Measurements from ENCODE around the gene MRPL12. TPM values are rescaled to one million over a fixed set of nuclear protein-coding genes. Genes with fewer than 3 reads are reported as not detected.

The MRPL12 gene
- total RNA-seq, 3 donors from 2014 or later (not counting 1 experiment from before 2014, with no cell fraction given), result 16.3 to 24.4 (median 17.5) TPM

DNA sequence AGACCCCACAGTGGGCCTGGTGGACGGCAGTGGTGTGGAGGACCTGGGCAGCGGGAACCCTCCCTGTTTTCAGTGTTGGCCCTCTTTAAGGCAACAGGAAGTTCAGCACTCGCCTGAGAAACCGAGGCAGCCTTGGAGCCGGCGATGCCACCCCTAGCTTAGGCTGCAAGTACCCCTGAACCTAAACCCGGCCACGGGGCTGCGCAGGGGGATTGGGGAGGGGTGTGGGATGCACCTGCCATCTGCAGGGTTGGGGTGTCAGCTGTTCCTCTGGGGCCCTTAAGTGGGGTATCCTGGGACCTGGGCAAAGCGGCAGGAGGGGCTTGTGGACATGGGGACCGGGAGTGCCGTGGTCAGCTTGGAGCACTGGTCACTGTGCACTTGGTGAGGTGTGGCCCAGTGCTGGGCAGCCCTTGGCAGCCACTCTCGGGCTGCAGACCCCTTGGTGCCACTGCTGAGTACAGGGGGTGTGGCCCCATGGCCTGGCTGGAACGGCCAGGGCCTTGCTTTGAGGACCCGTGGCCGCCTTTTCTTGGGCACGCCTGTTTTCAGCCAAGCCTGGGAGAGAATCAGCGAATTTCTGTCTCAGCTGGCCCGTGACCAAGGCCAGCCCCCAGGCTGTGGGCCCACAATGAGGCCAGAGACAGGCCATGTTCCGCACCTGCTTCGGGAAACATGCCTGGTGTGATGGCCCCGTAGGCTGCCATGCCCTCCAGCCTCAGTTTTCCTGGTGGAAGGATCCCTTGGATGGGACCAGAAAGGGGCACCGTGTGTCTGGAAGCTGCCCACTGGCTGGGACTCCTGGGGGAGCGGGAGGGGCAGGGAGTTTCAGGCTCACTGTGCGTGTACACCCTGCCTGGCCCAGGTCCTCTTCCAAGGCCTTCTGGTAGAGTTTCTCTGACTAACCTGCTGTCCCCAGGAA lies 4.8 kb downstream of the MRPL12 start:
- Mint-ChIP-seq H3K27ac (no peak overlapping the region), H3K9me3 (no peaks in the 10 kb centered on the region), H3K4me3 (no peak overlapping the region), H3K4me1 (peaks cover 11 to 21% of the 10 kb centered on the region in 2 donors), H3K27me3 (ENCODE audit: low read depth in 2 of 2) (no peaks in the 10 kb centered on the region), H3K36me3 (no peaks in the 10 kb centered on the region)
- Histone ChIP-seq H3K4me1 (ENCODE audit: control insufficient read depth, insufficient read depth, low read length) (peaks cover 39% of the 10 kb centered on the region), H3K27me3 (ENCODE audit: control insufficient read depth, insufficient read depth, low read length) (no peaks in the 10 kb centered on the region), H3K36me3 (ENCODE audit: control insufficient read depth, insufficient read depth, low read length) (peaks cover 12% of the 10 kb centered on the region), H3K4me3 (ENCODE audit: low read length) (no peak overlapping the region), H3K27ac (ENCODE audit: low read length) (no peak overlapping the region), H3K9me3 (ENCODE audit: control insufficient read depth, insufficient read depth, low read length) (no peaks in the 10 kb centered on the region)
- DNase-seq (no peak), ATAC-seq (no peak)
- intact Hi-C loops (cut with micrococcal nuclease), result no loop called here
- WGBS (ENCODE audit: insufficient coverage), result 93% methylated on average over 25 of the region's 25 CpGs
- TF ChIP-seq, protein P1, sequence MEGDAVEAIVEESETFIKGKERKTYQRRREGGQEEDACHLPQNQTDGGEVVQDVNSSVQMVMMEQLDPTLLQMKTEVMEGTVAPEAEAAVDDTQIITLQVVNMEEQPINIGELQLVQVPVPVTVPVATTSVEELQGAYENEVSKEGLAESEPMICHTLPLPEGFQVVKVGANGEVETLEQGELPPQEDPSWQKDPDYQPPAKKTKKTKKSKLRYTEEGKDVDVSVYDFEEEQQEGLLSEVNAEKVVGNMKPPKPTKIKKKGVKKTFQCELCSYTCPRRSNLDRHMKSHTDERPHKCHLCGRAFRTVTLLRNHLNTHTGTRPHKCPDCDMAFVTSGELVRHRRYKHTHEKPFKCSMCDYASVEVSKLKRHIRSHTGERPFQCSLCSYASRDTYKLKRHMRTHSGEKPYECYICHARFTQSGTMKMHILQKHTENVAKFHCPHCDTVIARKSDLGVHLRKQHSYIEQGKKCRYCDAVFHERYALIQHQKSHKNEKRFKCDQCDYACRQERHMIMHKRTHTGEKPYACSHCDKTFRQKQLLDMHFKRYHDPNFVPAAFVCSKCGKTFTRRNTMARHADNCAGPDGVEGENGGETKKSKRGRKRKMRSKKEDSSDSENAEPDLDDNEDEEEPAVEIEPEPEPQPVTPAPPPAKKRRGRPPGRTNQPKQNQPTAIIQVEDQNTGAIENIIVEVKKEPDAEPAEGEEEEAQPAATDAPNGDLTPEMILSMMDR (IDR thresholded peaks at IDR 0.05), result no peak

DNA sequence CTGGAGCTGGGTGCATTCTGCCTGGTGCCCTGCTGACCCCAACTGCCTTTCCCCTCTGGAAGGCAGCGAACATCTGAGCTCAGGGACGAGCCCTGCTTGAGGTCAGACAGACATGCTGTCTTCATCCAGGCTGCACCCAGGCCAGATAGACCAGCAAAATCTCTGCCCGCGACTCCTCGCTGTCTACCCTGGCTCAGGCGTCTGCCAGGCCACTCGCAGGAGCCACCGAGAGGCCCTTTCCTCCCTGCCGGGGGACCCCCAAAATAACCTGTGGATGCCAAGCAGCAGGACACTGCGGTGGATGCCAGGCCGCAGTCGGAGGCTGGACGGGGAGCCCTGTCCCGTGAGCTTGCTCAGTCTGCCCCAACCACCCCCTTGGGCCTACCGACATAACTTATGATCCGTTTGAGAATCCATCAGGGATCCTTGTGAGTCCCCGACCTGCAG lies 5.6 kb downstream of the MRPL12 start:
- DNase-seq (no peak), ATAC-seq (no peak)
- Mint-ChIP-seq H3K27ac (no peak overlapping the region), H3K4me1 (peaks cover 14 to 26% of the 10 kb centered on the region in 2 donors), H3K9me3 (no peaks in the 10 kb centered on the region), H3K36me3 (no peaks in the 10 kb centered on the region), H3K4me3 (no peak overlapping the region), H3K27me3 (ENCODE audit: low read depth in 2 of 2) (no peaks in the 10 kb centered on the region)
- TF ChIP-seq, protein P1 (IDR thresholded peaks at IDR 0.05), result no peak
- Histone ChIP-seq H3K9me3 (ENCODE audit: control insufficient read depth, insufficient read depth, low read length) (no peaks in the 10 kb centered on the region), H3K27me3 (ENCODE audit: control insufficient read depth, insufficient read depth, low read length) (no peaks in the 10 kb centered on the region), H3K4me3 (ENCODE audit: low read length) (no peak overlapping the region), H3K27ac (ENCODE audit: low read length) (no peak overlapping the region), H3K36me3 (ENCODE audit: control insufficient read depth, insufficient read depth, low read length) (peaks cover 12% of the 10 kb centered on the region), H3K4me1 (ENCODE audit: control insufficient read depth, insufficient read depth, low read length) (peaks cover 39% of the 10 kb centered on the region)
- 96% methylated on average over 17 of the region's 17 CpGs for WGBS (ENCODE audit: insufficient coverage)
- intact Hi-C loops (cut with micrococcal nuclease), result no loop called here

DNA sequence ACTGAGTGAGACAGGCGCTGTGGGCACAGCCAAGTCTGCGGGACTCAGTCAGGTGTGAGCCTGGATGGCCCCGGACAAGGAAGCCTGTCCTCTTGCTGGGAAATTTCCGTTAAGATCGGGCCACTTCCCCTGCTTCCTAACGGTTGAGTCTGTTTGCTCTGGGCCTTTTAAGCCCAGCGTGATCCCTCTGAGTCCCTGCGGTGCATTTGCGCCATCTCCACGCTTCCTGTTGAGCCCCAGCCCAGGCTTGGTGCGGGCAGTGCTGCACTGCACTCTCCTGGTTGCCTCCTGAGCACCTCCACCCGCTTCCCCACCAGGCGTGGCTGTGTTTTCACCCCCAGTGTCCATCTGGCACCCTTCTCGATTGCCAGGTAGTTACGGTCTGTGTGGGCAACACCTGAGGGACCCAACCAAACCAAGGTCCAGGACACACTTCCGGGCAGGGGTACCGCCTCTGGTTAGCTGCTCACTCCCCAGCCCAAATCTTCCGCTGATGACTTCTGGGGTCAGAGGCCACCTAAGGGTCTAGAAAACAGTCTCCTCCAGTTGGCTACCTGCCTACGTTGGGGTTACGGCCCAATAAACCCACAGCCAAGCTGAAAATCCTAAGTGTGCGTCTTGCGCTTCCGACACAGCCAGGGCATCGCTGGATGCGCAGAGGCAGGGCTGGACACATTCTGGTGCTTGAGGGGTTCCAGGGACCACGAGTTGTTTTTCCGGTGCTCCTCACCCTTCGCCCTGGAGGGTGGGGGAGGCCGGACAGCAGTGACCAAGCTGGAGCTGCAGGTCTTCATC lies 7.5 kb downstream of the MRPL12 start:
- intact Hi-C loops (cut with micrococcal nuclease), result no loop called here
- peak overlapping the region; percentile 21 to 72 for H3K27ac Mint-ChIP-seq
- Histone ChIP-seq H3K4me1 (ENCODE audit: control insufficient read depth, insufficient read depth, low read length) (peaks cover 32% of the 10 kb centered on the region), H3K27me3 (ENCODE audit: control insufficient read depth, insufficient read depth, low read length) (no peaks in the 10 kb centered on the region), H3K4me3 (ENCODE audit: low read length) (no peak overlapping the region), H3K9me3 (ENCODE audit: control insufficient read depth, insufficient read depth, low read length) (no peaks in the 10 kb centered on the region), H3K36me3 (ENCODE audit: control insufficient read depth, insufficient read depth, low read length) (peaks cover 8% of the 10 kb centered on the region), H3K27ac (ENCODE audit: low read length) (peak overlapping the region; percentile 1)
- TF ChIP-seq, protein P1 (IDR thresholded peaks at IDR 0.05), result no peak
- peak in 1 of 2 donors; percentile 50 for DNase-seq
- H3K4me1 Mint-ChIP-seq, result peaks cover 14 to 26% of the 10 kb centered on the region in 2 donors
- H3K27me3 Mint-ChIP-seq (ENCODE audit: low read depth in 2 of 2), result no peaks in the 10 kb centered on the region
- WGBS (ENCODE audit: insufficient coverage), result 19% methylated on average over 29 of the region's 29 CpGs
- peak overlapping the region; percentile 74 for H3K4me3 Mint-ChIP-seq
- ATAC-seq, result no peak
- H3K9me3 Mint-ChIP-seq, result no peaks in the 10 kb centered on the region
- H3K36me3 Mint-ChIP-seq, result no peaks in the 10 kb centered on the region

All from natural killer cell (primary cell).